IMR-90 (cell line): ENCODE measurements around the gene ITPKB. TPM values are rescaled to one million over a fixed set of nuclear protein-coding genes. Genes with fewer than 3 reads are reported as not detected.

Experiments
- ATAC-seq: fragments of 200-7000 bp; cut with Tn5 transposase; 2 replicates; pipeline ENCODE4 v1.9.1; 2020; ENCODE audit warnings: low read depth, mild to moderate bottlenecking, moderate library complexity
- BruUV-seq: library from RNA; stranded (reverse); fragments of 400-500 nt; replicated peaks from 2 replicates; lab custom pipeline; 2021; lab: Mats Ljungman, UMichigan
- CTCF ChIA-PET: fragments of 300-600 bp; formaldehyde crosslinking; extraction: SDS; loops from one replicate; lab custom pipeline; 2021; ENCODE audit warnings: antibody characterized with exemption; lab: Yijun Ruan, JAX
- POLR2A ChIA-PET: fragments of 300-600 bp; sonication (Branson Sonifier 250); formaldehyde crosslinking; loops from one replicate; lab custom pipeline; 2022; ENCODE audit warnings: antibody characterized with exemption; ENCODE audit not compliant: unreplicated experiment; lab: Charles Lee
- DNase-seq: peaks from one replicate; pipeline ENCODE4 v3.0.0; 2013
- H2AFZ ChIP-seq: replicated peaks from 2 replicates; pipeline ENCODE3; 2013; ENCODE audit warnings: low read length, mild to moderate bottlenecking; ENCODE audit not compliant: poor library complexity
- H2AK5ac ChIP-seq: 2 replicates; pipeline ENCODE4 v1.6.1; 2013; ENCODE audit warnings: low read depth, low read length, inconsistent platforms
- H2AK9ac ChIP-seq: replicated peaks from 2 replicates; pipeline ENCODE3; 2013; ENCODE audit warnings: mild to moderate bottlenecking, low read depth, low read length, moderate library complexity; ENCODE audit not compliant: poor library complexity
- H2BK120ac ChIP-seq: 2 replicates; pipeline ENCODE4 v1.6.1; 2013; ENCODE audit warnings: low read depth, low read length, inconsistent platforms
- H2BK15ac ChIP-seq: 3 replicates; pipeline ENCODE4 v1.6.1; 2013; ENCODE audit warnings: low read depth, low read length, inconsistent platforms
- H2BK20ac ChIP-seq: 2 replicates; pipeline ENCODE4 v1.6.1; 2013; ENCODE audit warnings: low read depth, mild to moderate bottlenecking, inconsistent platforms, low read length, moderate library complexity
- H2BK5ac ChIP-seq: 2 replicates; pipeline ENCODE4 v1.6.1; 2013; ENCODE audit warnings: mild to moderate bottlenecking, low read depth, low read length, inconsistent platforms; ENCODE audit not compliant: poor library complexity, severe bottlenecking
- H3K14ac ChIP-seq: replicated peaks from 2 replicates; pipeline ENCODE4 v1.6.1; 2013; ENCODE audit warnings: low read depth, low read length, inconsistent platforms
- H3K18ac ChIP-seq: 2 replicates; pipeline ENCODE4 v1.6.1; 2013; ENCODE audit warnings: low read depth, low read length, control low read depth
- H3K23ac ChIP-seq: 2 replicates; pipeline ENCODE4 v1.6.1; 2013; ENCODE audit warnings: low read depth, low read length, inconsistent platforms
- H3K27ac ChIP-seq: 2 replicates; pipeline ENCODE4 v1.5.1; 2013; ENCODE audit warnings: mild to moderate bottlenecking, control low read depth, low read length; ENCODE audit not compliant: insufficient read depth
- H3K27me3 ChIP-seq: 2 replicates; pipeline ENCODE4 v1.6.1; 2013; ENCODE audit warnings: low read length; ENCODE audit not compliant: control insufficient read depth, insufficient read depth
- H3K36me3 ChIP-seq: 2 replicates; pipeline ENCODE4 v1.6.1; 2013; ENCODE audit warnings: low read length, mixed read lengths; ENCODE audit not compliant: control insufficient read depth, insufficient read depth
- H3K4ac ChIP-seq: 2 replicates; pipeline ENCODE4 v1.6.1; 2013; ENCODE audit warnings: low read depth, low read length, inconsistent platforms
- H3K4me1 ChIP-seq: 2 replicates; pipeline ENCODE4 v1.6.1; 2013; ENCODE audit warnings: low read length, mixed read lengths; ENCODE audit not compliant: control insufficient read depth, insufficient read depth
- H3K4me2 ChIP-seq: 2 replicates; pipeline ENCODE4 v1.6.1; 2013; ENCODE audit warnings: low read depth, mild to moderate bottlenecking, control low read depth, low read length, moderate library complexity
- H3K4me3 ChIP-seq: 2 replicates; pipeline ENCODE4 v1.5.1; 2013; ENCODE audit warnings: low read depth, mild to moderate bottlenecking, control low read depth, low read length, moderate library complexity; ENCODE audit not compliant: insufficient read depth
- H3K56ac ChIP-seq: 2 replicates; pipeline ENCODE4 v1.6.1; 2013; ENCODE audit warnings: low read length, inconsistent platforms; ENCODE audit not compliant: insufficient read depth; ENCODE audit errors: extremely low read depth
- H3K79me1 ChIP-seq, 2 experiments: 2 replicates each; pipeline ENCODE4 v1.6.1; 2013; ENCODE audit warnings: low read length in 2 of 2, inconsistent platforms in 1 of 2, low read depth in 1 of 2
- H3K9ac ChIP-seq: 2 replicates; pipeline ENCODE4 v1.6.1; 2013; ENCODE audit warnings: low read depth, low read length, control low read depth
- H3K9me1 ChIP-seq: 2 replicates; pipeline ENCODE4 v1.6.1; 2013; ENCODE audit warnings: low read length, inconsistent platforms; ENCODE audit not compliant: insufficient read depth
- H3K9me3 ChIP-seq: 2 replicates; pipeline ENCODE4 v1.6.1; 2013; ENCODE audit warnings: low read length; ENCODE audit not compliant: control insufficient read depth, insufficient read depth
- H4K20me1 ChIP-seq: 2 replicates; pipeline ENCODE4 v1.6.1; 2013; ENCODE audit warnings: low read length, inconsistent platforms; ENCODE audit not compliant: insufficient read depth
- H4K5ac ChIP-seq: 2 replicates; pipeline ENCODE4 v1.6.1; 2013; ENCODE audit warnings: mild to moderate bottlenecking, low read depth, low read length, control low read depth
- H4K8ac ChIP-seq, 2 experiments: 2 replicates each; pipeline ENCODE4 v1.6.1; 2013; ENCODE audit warnings: low read depth in 2 of 2, low read length in 2 of 2, control low read depth in 1 of 2, inconsistent platforms in 1 of 2
- H4K91ac ChIP-seq: 2 replicates; pipeline ENCODE4 v1.6.1; 2013; ENCODE audit warnings: low read depth, low read length, inconsistent platforms; ENCODE audit not compliant: insufficient read depth
- CHD1 ChIP-seq: IDR thresholded peaks from 2 replicates; pipeline ENCODE4 v1.6.1; 2012; ENCODE audit warnings: low read depth, low read length, improper control_type of control experiment
- FOS ChIP-seq: fragments of 150-350 bp; IDR thresholded peaks from 2 replicates; pipeline ENCODE4 v1.6.1; 2016; ENCODE audit warnings: low read depth, low read length
- NFE2L2 ChIP-seq: fragments of 150-350 bp; IDR thresholded peaks from 2 replicates; pipeline ENCODE4 v1.6.1; 2016; ENCODE audit warnings: low read depth, mild to moderate bottlenecking, low read length
- POLR2A ChIP-seq: IDR thresholded peaks from 2 replicates; pipeline ENCODE4 v1.6.1; 2012; ENCODE audit warnings: mild to moderate bottlenecking, low read depth, low read length
- RAD21 ChIP-seq: IDR thresholded peaks from 2 replicates; pipeline ENCODE4 v1.6.1; 2012; ENCODE audit warnings: low read length, improper control_type of control experiment
- SMC3 ChIP-seq: fragments of 150-350 bp; IDR thresholded peaks from 2 replicates; pipeline ENCODE4 v1.6.1; 2016; ENCODE audit warnings: low read depth, mild to moderate bottlenecking, antibody characterized with exemption, low read length, moderate library complexity
- WGBS, 2 experiments: methylation state at CpG; one replicate each; pipeline versions ENCODE4 v1.1.5 to v1.1.7; 2013; ENCODE audit warnings: missing lambda C conversion rate in 2 of 2; ENCODE audit not compliant: insufficient read length in 1 of 2; ENCODE audit errors: extremely low coverage in 2 of 2; 5-methylcytosine and 5-hydroxymethylcytosine counted together
- dilution Hi-C: fragments of 300-500 bp; cut with HindIII; formaldehyde crosslinking; loops from one replicate; pipeline ENCODE4 v1.14.3; 2018; ENCODE audit warnings: low sequenced_read_pairs; ENCODE audit not compliant: unreplicated experiment
- in situ Hi-C: fragments of 300-500 bp; cut with MboI; formaldehyde crosslinking; loops from 3 replicates; pipeline ENCODE4 v1.14.3; 2019; ENCODE audit warnings: low sequenced_read_pairs, inconsistent platforms, mixed read lengths
- intact Hi-C: fragments of 100-400 bp; cut with micrococcal nuclease; formaldehyde crosslinking; loops from 2 replicates; pipeline ENCODE4 v1.10.0; 2022
- polyA plus RNA-seq, 3 experiments: library from polyadenylated mRNA; depleted of rRNA; stranded (reverse); fragments of >200 nt; gene quantifications; 2 replicates each; pipeline ENCODE4 v1.2.3, GENCODE V29; 2012; ENCODE audit warnings: low replicate concordance in 1 of 3
- total RNA-seq: library from RNA; depleted of rRNA; stranded (reverse); fragments of >200 nt; gene quantifications from 2 replicates; pipeline ENCODE4 v1.2.3, GENCODE V29; 2012

Gene ITPKB
- total and polyA plus RNA-seq, 2 of the 4 experiments (the other 2 are of a cell fraction) = 0.72 to 1.4 TPM

DNA sequence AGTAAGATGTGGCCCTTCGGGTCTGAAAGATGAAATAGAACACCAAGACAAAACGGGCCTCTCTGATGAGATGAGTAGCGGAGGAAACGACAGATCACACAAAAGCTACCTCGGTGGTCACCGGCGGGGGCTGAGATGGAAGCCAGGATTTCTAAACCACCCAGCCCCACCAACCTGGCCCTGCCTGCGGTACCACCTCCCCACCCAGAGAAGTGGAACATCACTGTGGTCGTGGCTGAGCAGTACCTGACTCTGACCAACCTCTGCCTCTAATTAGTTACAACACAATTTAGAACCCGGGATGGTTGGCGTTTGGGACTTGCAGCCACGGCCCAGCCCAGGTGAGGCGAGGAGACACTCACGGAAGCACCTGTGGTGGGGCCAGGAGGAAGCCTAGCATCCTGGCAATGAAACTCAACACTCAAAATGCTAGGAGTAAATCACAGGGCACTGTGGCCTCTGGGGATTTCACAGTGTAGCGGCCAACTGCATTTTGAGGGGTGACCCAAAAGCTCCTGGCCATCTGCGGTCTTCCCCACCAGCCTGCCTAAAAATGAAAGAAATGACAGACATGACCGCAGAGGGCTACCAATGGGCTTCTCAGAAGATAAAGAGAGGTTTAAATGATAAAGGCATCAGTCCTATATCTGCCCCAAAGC, 73.4 kb downstream of the ITPKB start:
- in situ Hi-C loops = no loop called here
- Histone ChIP-seq H2AK5ac (peak overlapping the region; percentile 97), H3K4ac (peak overlapping the region; percentile 92), H3K18ac (no peak overlapping the region), H3K4me2 (no peak overlapping the region), H2AFZ (no peak overlapping the region), H2BK5ac (no peak overlapping the region), H3K9me3 (no peaks in the 10 kb centered on the region), H3K23ac (peak overlapping the region; percentile 64; the same call in 1 of the 2 replicates), H3K14ac (peak overlapping the region; percentile 82), H3K27me3 (no peaks in the 10 kb centered on the region), H3K4me3 (no peak overlapping the region), H4K8ac (peak overlapping the region in 1 of 2 experiments; percentile 90; a peak in 1 of 4 replicates), H4K20me1 (peaks cover 5% of the 10 kb centered on the region), H3K36me3 (no peaks in the 10 kb centered on the region), H2AK9ac (no peak overlapping the region), H2BK20ac (peak overlapping the region; percentile 90), H3K27ac (no peak overlapping the region), H3K9ac (no peak overlapping the region), H3K9me1 (peaks cover 29% of the 10 kb centered on the region), H3K4me1 (peaks cover 26% of the 10 kb centered on the region), H2BK120ac (peak overlapping the region; percentile 68; the same call in 1 of the 2 replicates), H3K56ac (no peak overlapping the region), H4K5ac (no peak overlapping the region), H2BK15ac (peak overlapping the region; percentile 87; the same call in 1 of the 3 replicates), H3K79me1 (peaks cover 0 to 11% of the 10 kb centered on the region in 2 experiments; a peak in 2 of 4 replicates), H4K91ac (0 out of 2 replicates have a peak overlapping the region, but pooled peaks have one; percentile 52)
- TF ChIP-seq SMC3 (no peak), POLR2A (no peak), CHD1 (no peak), FOS (no peak), NFE2L2 (no peak), RAD21 (no peak)
- DNase-seq = no peak
- BruUV-seq = no TSS peak
- ATAC-seq = no peak
- 97% methylated on average over 5 of the region's 17 CpGs; no CpG with 5 or more reads in 1 of the 2 experiments for WGBS, 2 experiments
- dilution Hi-C loops = no loop called here
- CTCF ChIA-PET = interaction anchor here (1.5 kb wide), 1 partner anchor 28 kb away, joined by 3 read pairs; no protein-coding TSS in a partner anchor
- POLR2A ChIA-PET = no interaction called here
- intact Hi-C loops = no loop called here
